Activated CD4-positive, alpha-beta T cell treated with anti-CD3 and anti-CD28 coated beads, Interleukin-2, amount 50 U/mL, for 1 hour (primary cell): ENCODE results near the gene NID1.

Source experiments
- DNase-seq: peaks from one replicate; pipeline ENCODE4 v3.0.0-alpha.2; 2020

The NID1 gene

GRCh38 chr1:236063551-236063918 is 1.4 kb downstream of the NID1 start:
- DNase-seq, result no peak

GRCh38 chr1:236060286-236060685 is 4.6 kb downstream of the NID1 start:
- no peak for DNase-seq

GRCh38 chr1:236059011-236059410 is 5.9 kb downstream of the NID1 start:
- DNase-seq, result no peak

GRCh38 chr1:236058141-236058934 is 6.6 kb downstream of the NID1 start:
- DNase-seq, result no peak

GRCh38 chr1:236057546-236057945 is 7.3 kb downstream of the NID1 start:
- DNase-seq, result no peak

- no peak for DNase-seq
These were observed 12.5 kb downstream of the NID1 start for GRCh38 chr1:236052232-236052993.

GRCh38 chr1:236051242-236051791 is 13.6 kb downstream of the NID1 start:
- no peak for DNase-seq

GRCh38 chr1:236045771-236046170 is 19.1 kb downstream of the NID1 start:
- DNase-seq, result no peak

- no peak for DNase-seq
These were observed 20.5 kb downstream of the NID1 start for GRCh38 chr1:236044341-236044740.

GRCh38 chr1:236041631-236042618 is 23.0 kb downstream of the NID1 start:
- no peak for DNase-seq

GRCh38 chr1:236039740-236040685 is 24.9 kb downstream of the NID1 start:
- DNase-seq, result no peak

- no peak for DNase-seq
These were observed 26.9 kb downstream of the NID1 start for GRCh38 chr1:236038034-236038433.

GRCh38 chr1:236035681-236036101 is 29.2 kb downstream of the NID1 start:
- no peak for DNase-seq

GRCh38 chr1:236033336-236033735 is 31.6 kb downstream of the NID1 start:
- DNase-seq, result no peak

- no peak for DNase-seq
These were observed 34.4 kb downstream of the NID1 start for GRCh38 chr1:236030534-236030933.

- DNase-seq, result no peak
These were observed 35.4 kb downstream of the NID1 start for GRCh38 chr1:236029428-236029940.

GRCh38 chr1:236027104-236027503 is 37.8 kb downstream of the NID1 start:
- no peak for DNase-seq

- no peak for DNase-seq
These were observed 39.1 kb downstream of the NID1 start for GRCh38 chr1:236025836-236026235.

GRCh38 chr1:236024641-236025040 is 40.2 kb downstream of the NID1 start:
- DNase-seq, result no peak

GRCh38 chr1:236023926-236024565 is 40.8 kb downstream of the NID1 start:
- no peak for DNase-seq
